MM.1S (cell line): ENCODE results near the gene LRCH2.

Experiments used
- CTCF ChIP-seq: fragments of 300-600 bp; sonication (generic); IDR thresholded peaks from 2 replicates; pipeline ENCODE4 v1.5.1; 2016; ENCODE audit warnings: antibody characterized with exemption, low read length, mixed read lengths
- EZH2 ChIP-seq: fragments of 300-600 bp; sonication (generic); optimal IDR thresholded peaks from 2 replicates; pipeline ENCODE3; 2017; ENCODE audit warnings: low read depth, mild to moderate bottlenecking, antibody characterized with exemption, low read length, mixed read lengths
- EZH2phosphoT487 ChIP-seq: fragments of 300-600 bp; sonication (generic); IDR thresholded peaks from 2 replicates; pipeline ENCODE4 v1.6.1; 2018; ENCODE audit warnings: antibody characterized with exemption, low read length

DNA sequence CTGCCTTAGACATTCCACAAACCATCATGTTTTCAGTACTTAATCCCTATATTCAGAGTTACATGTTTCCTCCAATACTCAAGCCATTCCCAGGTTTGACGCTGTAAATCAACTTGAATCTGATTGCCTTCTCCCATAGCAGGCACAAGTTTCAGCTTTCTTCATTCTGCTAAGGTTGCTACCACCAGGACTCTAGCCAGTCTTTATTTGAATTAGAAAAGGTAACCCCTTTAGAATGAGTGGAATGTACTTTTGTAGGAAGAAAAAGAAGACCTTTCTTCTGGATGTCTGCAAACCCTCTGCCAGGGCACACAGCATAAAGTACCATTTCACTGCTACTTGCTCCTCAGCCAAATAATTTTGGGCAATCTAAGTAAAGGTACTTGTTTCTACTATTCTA lies 55.4 kb downstream of the LRCH2 start:
- TF ChIP-seq EZH2 (no peak), CTCF (no peak), EZH2phosphoT487 (no peak)
